Activated CD4-positive, alpha-beta memory T cell treated with anti-CD3 and anti-CD28 coated beads, Interleukin-2, amount 10 ng/mL, durations not matched to agents 7 days and 5 days (primary cell): Measurements from ENCODE around the gene ISM1. TPM values are rescaled to one million over a fixed set of nuclear protein-coding genes. Genes with fewer than 3 reads are reported as not detected.

Experiments used
- CTCF ChIA-PET: fragments of 350-600 bp; sonication (Branson Sonifier 250); formaldehyde crosslinking; loops from one replicate; lab custom pipeline; 2021; ENCODE audit warnings: antibody characterized with exemption, inconsistent platforms; lab: Charles Lee
- POLR2A ChIA-PET: fragments of 350-600 bp; sonication (Branson Sonifier 250); formaldehyde crosslinking; loops from one replicate; lab custom pipeline; 2021; ENCODE audit warnings: antibody characterized with exemption; lab: Charles Lee
- DNase-seq: peaks from one replicate; pipeline ENCODE4 v3.0.0-alpha.2; 2020
- H3K27ac Mint-ChIP-seq: one replicate; pipeline ENCODE4 v1.8.0; 2021; ENCODE audit warnings: mild to moderate bottlenecking, mixed read lengths
- H3K27me3 Mint-ChIP-seq: one replicate; pipeline ENCODE4 v1.8.0; 2021; ENCODE audit warnings: mixed read lengths
- H3K36me3 Mint-ChIP-seq: one replicate; pipeline ENCODE4 v1.8.0; 2021; ENCODE audit warnings: low read depth, mixed read lengths
- H3K4me1 Mint-ChIP-seq: one replicate; pipeline ENCODE4 v1.8.0; 2021; ENCODE audit warnings: mixed read lengths
- H3K4me3 Mint-ChIP-seq: one replicate; pipeline ENCODE4 v1.8.0; 2021; ENCODE audit warnings: mild to moderate bottlenecking, mixed read lengths
- H3K9me3 Mint-ChIP-seq: one replicate; pipeline ENCODE4 v1.8.0; 2021; ENCODE audit warnings: mixed read lengths
- total RNA-seq, 2 experiments: library from RNA; stranded (reverse); gene quantifications; one replicate each; pipeline ENCODE4 v1.2.3, GENCODE V29; 2021

ISM1 gene
- total RNA-seq: not detected

GRCh38 chr20:13220904-13221297 is at the start of gene ISM1:
Gene ISM1 (plus strand): TSS chr20:13221274. CDS start chr20:13221777, 503 bp downstream.
- DNase-seq: peak; percentile 23
- Mint-ChIP-seq H3K9me3 (no peaks in the 10 kb centered on the region), H3K4me1 (peaks cover 15% of the 10 kb centered on the region), H3K4me3 (peak within 1 kb of the TSS; percentile 64), H3K27ac (no peak within 1 kb of the TSS), H3K27me3 (peaks cover 68% of the 10 kb centered on the region), H3K36me3 (no peaks in the 10 kb centered on the region)
- ChIA-PET POLR2A (no interaction called here), CTCF (no interaction called here)

GRCh38 chr20:13173201-13173600 is 47.9 kb upstream of the ISM1 start:
- Mint-ChIP-seq H3K9me3 (no peaks in the 10 kb centered on the region), H3K36me3 (no peaks in the 10 kb centered on the region), H3K4me3 (no peak overlapping the region), H3K4me1 (no peaks in the 10 kb centered on the region), H3K27me3 (peaks cover 8% of the 10 kb centered on the region), H3K27ac (no peak overlapping the region)
- CTCF ChIA-PET: no interaction called here
- POLR2A ChIA-PET: no interaction called here
- DNase-seq: no peak

- H3K4me3 Mint-ChIP-seq: no peak overlapping the region
- no peaks in the 10 kb centered on the region for H3K36me3 Mint-ChIP-seq
- ChIA-PET POLR2A (no interaction called here), CTCF (no interaction called here)
- no peak for DNase-seq
- no peaks in the 10 kb centered on the region for H3K4me1 Mint-ChIP-seq
- H3K27me3 Mint-ChIP-seq: peaks cover 8% of the 10 kb centered on the region
- no peaks in the 10 kb centered on the region for H3K9me3 Mint-ChIP-seq
- no peak overlapping the region for H3K27ac Mint-ChIP-seq
These were observed 46.7 kb upstream of the ISM1 start for GRCh38 chr20:13174402-13174801.

GRCh38 chr20:13180986-13181889 is 39.8 kb upstream of the ISM1 start:
- Mint-ChIP-seq H3K27me3 (peaks cover 8% of the 10 kb centered on the region), H3K9me3 (no peaks in the 10 kb centered on the region), H3K4me3 (no peak overlapping the region), H3K36me3 (no peaks in the 10 kb centered on the region), H3K27ac (no peak overlapping the region), H3K4me1 (peaks cover 1% of the 10 kb centered on the region)
- POLR2A ChIA-PET: no interaction called here
- no peak for DNase-seq
- CTCF ChIA-PET: no interaction called here

- peaks cover 4% of the 10 kb centered on the region for H3K27me3 Mint-ChIP-seq
- no peaks in the 10 kb centered on the region for H3K9me3 Mint-ChIP-seq
- peaks cover 1% of the 10 kb centered on the region for H3K4me1 Mint-ChIP-seq
- ChIA-PET POLR2A (no interaction called here), CTCF (no interaction called here)
- H3K27ac Mint-ChIP-seq: no peak overlapping the region
- DNase-seq: no peak
- H3K4me3 Mint-ChIP-seq: no peak overlapping the region
- H3K36me3 Mint-ChIP-seq: no peaks in the 10 kb centered on the region
These were observed 38.1 kb upstream of the ISM1 start for GRCh38 chr20:13183005-13183404.

- H3K4me3 Mint-ChIP-seq: no peak overlapping the region
- no peak overlapping the region for H3K27ac Mint-ChIP-seq
- no peaks in the 10 kb centered on the region for H3K9me3 Mint-ChIP-seq
- H3K36me3 Mint-ChIP-seq: no peaks in the 10 kb centered on the region
- DNase-seq: no peak
- H3K4me1 Mint-ChIP-seq: peaks cover 1% of the 10 kb centered on the region
- CTCF ChIA-PET: no interaction called here
- H3K27me3 Mint-ChIP-seq: peaks cover 6% of the 10 kb centered on the region
- POLR2A ChIA-PET: no interaction called here
These were observed 34.9 kb upstream of the ISM1 start for GRCh38 chr20:13186043-13186774.

GRCh38 chr20:13187899-13188298 is 33.2 kb upstream of the ISM1 start:
- CTCF ChIA-PET: no interaction called here
- Mint-ChIP-seq H3K36me3 (no peaks in the 10 kb centered on the region), H3K4me1 (no peaks in the 10 kb centered on the region), H3K27me3 (peaks cover 2% of the 10 kb centered on the region), H3K27ac (no peak overlapping the region), H3K9me3 (no peaks in the 10 kb centered on the region), H3K4me3 (no peak overlapping the region)
- POLR2A ChIA-PET: no interaction called here
- DNase-seq: no peak

GRCh38 chr20:13199279-13199678 is 21.8 kb upstream of the ISM1 start:
- no peaks in the 10 kb centered on the region for H3K9me3 Mint-ChIP-seq
- POLR2A ChIA-PET: no interaction called here
- no peak for DNase-seq
- CTCF ChIA-PET: no interaction called here
- no peaks in the 10 kb centered on the region for H3K4me1 Mint-ChIP-seq
- peaks cover 1% of the 10 kb centered on the region for H3K27me3 Mint-ChIP-seq
- no peak overlapping the region for H3K4me3 Mint-ChIP-seq
- no peak overlapping the region for H3K27ac Mint-ChIP-seq
- H3K36me3 Mint-ChIP-seq: no peaks in the 10 kb centered on the region

GRCh38 chr20:13200767-13201500 is 20.1 kb upstream of the ISM1 start:
- Mint-ChIP-seq H3K27ac (no peak overlapping the region), H3K36me3 (no peaks in the 10 kb centered on the region), H3K4me3 (no peak overlapping the region), H3K4me1 (no peaks in the 10 kb centered on the region), H3K27me3 (peaks cover 4% of the 10 kb centered on the region), H3K9me3 (no peaks in the 10 kb centered on the region)
- no peak for DNase-seq
- ChIA-PET POLR2A (no interaction called here), CTCF (no interaction called here)

- Mint-ChIP-seq H3K36me3 (no peaks in the 10 kb centered on the region), H3K27ac (no peak overlapping the region), H3K27me3 (peaks cover 4% of the 10 kb centered on the region), H3K4me1 (no peaks in the 10 kb centered on the region), H3K4me3 (no peak overlapping the region), H3K9me3 (no peaks in the 10 kb centered on the region)
- ChIA-PET CTCF (no interaction called here), POLR2A (no interaction called here)
- no peak for DNase-seq
These were observed 18.5 kb upstream of the ISM1 start for GRCh38 chr20:13202565-13202964.

GRCh38 chr20:13205425-13205824 is 15.6 kb upstream of the ISM1 start:
- Mint-ChIP-seq H3K4me1 (no peaks in the 10 kb centered on the region), H3K4me3 (no peak overlapping the region), H3K36me3 (no peaks in the 10 kb centered on the region), H3K27me3 (peaks cover 6% of the 10 kb centered on the region), H3K27ac (no peak overlapping the region), H3K9me3 (no peaks in the 10 kb centered on the region)
- CTCF ChIA-PET: no interaction called here
- DNase-seq: no peak
- POLR2A ChIA-PET: no interaction called here

- Mint-ChIP-seq H3K36me3 (no peaks in the 10 kb centered on the region), H3K27ac (no peak overlapping the region), H3K27me3 (peaks cover 6% of the 10 kb centered on the region), H3K4me1 (no peaks in the 10 kb centered on the region), H3K4me3 (no peak overlapping the region), H3K9me3 (no peaks in the 10 kb centered on the region)
- DNase-seq: no peak
- POLR2A ChIA-PET: no interaction called here
- CTCF ChIA-PET: no interaction called here
These were observed 15.1 kb upstream of the ISM1 start for GRCh38 chr20:13205848-13206434.

- CTCF ChIA-PET: no interaction called here
- no peaks in the 10 kb centered on the region for H3K36me3 Mint-ChIP-seq
- no peak for DNase-seq
These were observed 14.1 kb upstream of the ISM1 start for GRCh38 chr20:13207016-13207415.

More at GRCh38 chr20:13207016-13207415, 14.1 kb upstream of the ISM1 start:
- no peaks in the 10 kb centered on the region for H3K4me1 Mint-ChIP-seq
- no peak overlapping the region for H3K27ac Mint-ChIP-seq
- H3K9me3 Mint-ChIP-seq: no peaks in the 10 kb centered on the region
- POLR2A ChIA-PET: no interaction called here
- peaks cover 9% of the 10 kb centered on the region for H3K27me3 Mint-ChIP-seq
- no peak overlapping the region for H3K4me3 Mint-ChIP-seq
